ENCODE measurements around the gene ERP44.

ERP44 gene

DNA sequence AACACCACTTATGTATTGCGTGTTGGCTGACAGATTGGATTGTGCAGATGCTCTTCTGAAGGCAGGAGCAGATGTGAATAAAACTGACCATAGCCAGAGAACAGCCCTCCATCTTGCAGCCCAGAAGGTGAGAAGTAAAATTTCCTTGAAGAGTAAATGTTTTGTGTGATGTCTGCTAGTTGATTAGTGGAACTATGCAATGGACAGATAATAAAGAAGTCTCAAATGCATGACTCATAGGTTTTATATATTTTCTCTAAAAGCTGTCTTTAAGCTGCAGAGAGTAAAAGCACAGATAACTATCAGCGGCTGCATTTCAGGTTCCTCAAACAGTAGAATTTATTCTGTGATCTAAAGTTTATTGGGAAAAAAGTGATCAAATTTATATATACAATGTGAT lies 27.6 kb upstream of the ERP44 start:
- H3K4me1 ChIP-seq (ENCODE audit: control insufficient read depth, insufficient read depth, low read length, unreplicated experiment): no peaks in the 10 kb centered on the region
- H3K27me3 ChIP-seq (ENCODE audit: insufficient read depth, low read length): no peaks in the 10 kb centered on the region
- H3K27ac ChIP-seq (ENCODE audit: low read depth, low read length): no peak overlapping the region
- H3K36me3 ChIP-seq (ENCODE audit: insufficient read depth, low read length): peaks cover 30% of the 10 kb centered on the region
- H3K4me3 ChIP-seq (ENCODE audit: low read depth, low read length): no peak overlapping the region
- H2AFZ ChIP-seq (ENCODE audit: low read length, unreplicated experiment): no peak overlapping the region
- H3K79me2 ChIP-seq (ENCODE audit: control insufficient read depth, insufficient read depth, low read length, unreplicated experiment): peaks cover 7% of the 10 kb centered on the region

- H3K27me3 ChIP-seq (ENCODE audit: insufficient read depth, low read length): no peaks in the 10 kb centered on the region
- no peak overlapping the region for H3K4me3 ChIP-seq (ENCODE audit: low read depth, low read length)
- peaks cover 34% of the 10 kb centered on the region for H3K36me3 ChIP-seq (ENCODE audit: insufficient read depth, low read length)
- no peaks in the 10 kb centered on the region for H3K4me1 ChIP-seq (ENCODE audit: control insufficient read depth, insufficient read depth, low read length, unreplicated experiment)
- no peak overlapping the region for H3K27ac ChIP-seq (ENCODE audit: low read depth, low read length)
- no peak overlapping the region for H2AFZ ChIP-seq (ENCODE audit: low read length, unreplicated experiment)
- peaks cover 7% of the 10 kb centered on the region for H3K79me2 ChIP-seq (ENCODE audit: control insufficient read depth, insufficient read depth, low read length, unreplicated experiment)
Observed at GRCh38 chr9:100125910-100126309, 27.1 kb upstream of the ERP44 start.

- H3K36me3 ChIP-seq (ENCODE audit: insufficient read depth, low read length): peaks cover 35% of the 10 kb centered on the region
- no peak overlapping the region for H3K27ac ChIP-seq (ENCODE audit: low read depth, low read length)
- H2AFZ ChIP-seq (ENCODE audit: low read length, unreplicated experiment): no peak overlapping the region
- no peaks in the 10 kb centered on the region for H3K27me3 ChIP-seq (ENCODE audit: insufficient read depth, low read length)
- H3K4me1 ChIP-seq (ENCODE audit: control insufficient read depth, insufficient read depth, low read length, unreplicated experiment): no peaks in the 10 kb centered on the region
- H3K79me2 ChIP-seq (ENCODE audit: control insufficient read depth, insufficient read depth, low read length, unreplicated experiment): peaks cover 7% of the 10 kb centered on the region
- no peak overlapping the region for H3K4me3 ChIP-seq (ENCODE audit: low read depth, low read length)
Observed at GRCh38 chr9:100125236-100125635, 26.4 kb upstream of the ERP44 start.

DNA sequence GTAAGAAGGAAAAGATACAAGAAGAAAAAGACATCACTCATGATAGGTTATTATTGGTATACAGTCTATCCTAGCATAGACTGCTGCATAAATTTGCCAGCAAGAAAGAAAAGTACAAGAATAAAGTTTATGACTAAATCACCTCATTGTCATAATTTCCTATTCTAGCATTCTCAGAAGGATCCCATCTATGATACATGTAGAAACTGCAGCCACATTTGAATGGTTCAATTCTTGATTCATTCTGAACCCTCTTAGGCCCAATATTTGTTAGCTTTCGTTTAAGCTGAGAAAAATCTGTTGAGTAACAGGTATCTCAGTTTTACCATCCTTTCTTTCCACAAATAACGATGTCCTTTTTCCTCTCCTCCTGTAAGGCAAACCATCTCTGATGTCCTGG lies 21.5 kb upstream of the ERP44 start:
- H3K79me2 ChIP-seq (ENCODE audit: control insufficient read depth, insufficient read depth, low read length, unreplicated experiment): peaks cover 7% of the 10 kb centered on the region

GRCh38 chr9:100117316-100117715 lies 18.5 kb upstream of the ERP44 start:
- H3K36me3 ChIP-seq (ENCODE audit: insufficient read depth, low read length): peaks cover 42% of the 10 kb centered on the region
- H3K4me1 ChIP-seq (ENCODE audit: control insufficient read depth, insufficient read depth, low read length, unreplicated experiment): peaks cover 7% of the 10 kb centered on the region
- no peak overlapping the region for H3K4me3 ChIP-seq (ENCODE audit: low read depth, low read length)
- no peak overlapping the region for H3K27ac ChIP-seq (ENCODE audit: low read depth, low read length)
- H3K27me3 ChIP-seq (ENCODE audit: insufficient read depth, low read length): no peaks in the 10 kb centered on the region
- H3K79me2 ChIP-seq (ENCODE audit: control insufficient read depth, insufficient read depth, low read length, unreplicated experiment): peaks cover 7% of the 10 kb centered on the region
- no peak overlapping the region for H2AFZ ChIP-seq (ENCODE audit: low read length, unreplicated experiment)

More for the DNA sequence above, 21.5 kb upstream of the ERP44 start:
- Histone ChIP-seq H3K4me3 (ENCODE audit: low read depth, low read length) (no peak overlapping the region), H3K27me3 (ENCODE audit: insufficient read depth, low read length) (no peaks in the 10 kb centered on the region), H3K36me3 (ENCODE audit: insufficient read depth, low read length) (peaks cover 32% of the 10 kb centered on the region), H3K27ac (ENCODE audit: low read depth, low read length) (no peak overlapping the region), H3K4me1 (ENCODE audit: control insufficient read depth, insufficient read depth, low read length, unreplicated experiment) (no peaks in the 10 kb centered on the region), H2AFZ (ENCODE audit: low read length, unreplicated experiment) (no peak overlapping the region)

DNA sequence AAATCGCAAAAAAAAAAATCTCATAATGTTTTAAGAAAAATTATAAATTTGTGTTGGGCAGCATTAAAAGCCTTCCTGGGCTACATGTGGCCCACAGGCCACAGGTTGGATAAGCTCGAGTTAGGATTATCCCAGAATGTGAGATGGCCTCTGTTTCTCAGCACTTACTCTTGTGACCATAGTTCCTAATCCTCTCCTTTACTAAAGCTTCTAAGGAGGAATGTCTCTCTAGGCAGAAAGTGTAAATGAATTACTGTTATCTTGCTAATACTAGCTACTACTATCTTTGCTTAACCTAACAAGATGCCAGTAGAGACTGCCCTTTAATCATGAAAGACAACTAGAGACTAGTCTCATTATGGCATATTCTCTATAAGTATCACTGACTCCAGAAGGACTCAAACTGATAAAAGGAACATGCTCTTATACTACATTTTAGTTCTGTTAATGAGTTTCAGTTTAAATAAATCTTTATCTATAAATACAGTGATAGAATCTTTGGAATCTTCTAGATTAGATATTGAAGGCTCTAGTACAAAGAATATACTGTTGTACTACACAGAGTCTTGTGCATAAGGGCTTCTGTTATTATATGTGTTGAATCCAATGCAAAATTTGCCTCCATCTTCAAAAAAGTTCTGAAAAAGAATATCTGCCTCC lies 14.0 kb upstream of the ERP44 start:
- Histone ChIP-seq H3K27ac (ENCODE audit: low read depth, low read length) (no peak overlapping the region), H3K79me2 (ENCODE audit: control insufficient read depth, insufficient read depth, low read length, unreplicated experiment) (peaks cover 7% of the 10 kb centered on the region)

DNA sequence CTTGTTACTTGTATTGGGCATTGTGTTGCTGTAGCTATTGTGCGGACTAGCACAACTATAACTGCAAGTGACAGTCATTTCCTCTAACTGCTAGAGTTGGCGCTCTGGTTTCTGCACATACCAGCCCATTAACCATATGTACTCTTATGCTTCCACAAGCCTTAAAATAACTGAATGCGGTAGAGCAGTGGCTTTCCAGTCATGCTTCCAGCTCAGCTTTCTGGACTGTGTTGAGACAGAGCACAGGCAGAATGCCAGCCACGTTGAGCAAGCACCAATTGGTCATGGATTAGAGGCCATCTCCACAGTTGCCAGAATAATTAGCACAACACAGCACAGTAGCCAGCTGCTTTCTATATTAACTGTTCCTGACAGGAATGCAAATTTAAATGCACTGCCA lies 12.4 kb upstream of the ERP44 start:
- Histone ChIP-seq H3K36me3 (ENCODE audit: insufficient read depth, low read length) (peaks cover 24% of the 10 kb centered on the region), H3K4me3 (ENCODE audit: low read depth, low read length) (peak overlapping the region; percentile 10), H2AFZ (ENCODE audit: low read length, unreplicated experiment) (no peak overlapping the region), H3K27me3 (ENCODE audit: insufficient read depth, low read length) (no peaks in the 10 kb centered on the region), H3K79me2 (ENCODE audit: control insufficient read depth, insufficient read depth, low read length, unreplicated experiment) (peaks cover 7% of the 10 kb centered on the region), H3K27ac (ENCODE audit: low read depth, low read length) (peak overlapping the region; percentile 31), H3K4me1 (ENCODE audit: control insufficient read depth, insufficient read depth, low read length, unreplicated experiment) (peaks cover 19% of the 10 kb centered on the region)

More for the DNA sequence above, 14.0 kb upstream of the ERP44 start:
- H3K4me3 ChIP-seq (ENCODE audit: low read depth, low read length): no peak overlapping the region
- H3K27me3 ChIP-seq (ENCODE audit: insufficient read depth, low read length): no peaks in the 10 kb centered on the region
- H3K4me1 ChIP-seq (ENCODE audit: control insufficient read depth, insufficient read depth, low read length, unreplicated experiment): peaks cover 19% of the 10 kb centered on the region
- H3K36me3 ChIP-seq (ENCODE audit: insufficient read depth, low read length): peaks cover 24% of the 10 kb centered on the region
- H2AFZ ChIP-seq (ENCODE audit: low read length, unreplicated experiment): no peak overlapping the region

DNA sequence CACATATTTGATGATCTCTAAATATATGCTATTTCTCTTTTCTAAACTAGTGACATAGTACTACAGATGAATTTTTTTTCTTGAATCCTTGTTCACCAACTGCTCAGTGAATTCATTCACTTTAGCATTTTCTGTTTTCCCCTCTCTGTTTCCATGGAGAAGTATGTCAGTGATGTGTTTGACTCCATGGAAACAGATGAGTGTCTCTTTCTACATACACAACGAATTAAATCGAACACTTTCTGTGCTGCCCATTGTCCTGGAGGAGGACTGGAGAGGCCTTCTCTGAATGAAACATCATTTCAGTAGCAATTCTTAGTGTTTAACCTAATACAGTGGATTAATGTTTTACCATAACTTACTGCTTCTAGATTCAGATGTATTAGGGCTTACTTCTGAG lies 9.8 kb upstream of the ERP44 start:
- no peaks in the 10 kb centered on the region for H3K27me3 ChIP-seq (ENCODE audit: insufficient read depth, low read length)
- no peak overlapping the region for H2AFZ ChIP-seq (ENCODE audit: low read length, unreplicated experiment)
- H3K4me3 ChIP-seq (ENCODE audit: low read depth, low read length): no peak overlapping the region
- peaks cover 30% of the 10 kb centered on the region for H3K36me3 ChIP-seq (ENCODE audit: insufficient read depth, low read length)
- H3K27ac ChIP-seq (ENCODE audit: low read depth, low read length): no peak overlapping the region
- peaks cover 16% of the 10 kb centered on the region for H3K4me1 ChIP-seq (ENCODE audit: control insufficient read depth, insufficient read depth, low read length, unreplicated experiment)
- no peaks in the 10 kb centered on the region for H3K79me2 ChIP-seq (ENCODE audit: control insufficient read depth, insufficient read depth, low read length, unreplicated experiment)

DNA sequence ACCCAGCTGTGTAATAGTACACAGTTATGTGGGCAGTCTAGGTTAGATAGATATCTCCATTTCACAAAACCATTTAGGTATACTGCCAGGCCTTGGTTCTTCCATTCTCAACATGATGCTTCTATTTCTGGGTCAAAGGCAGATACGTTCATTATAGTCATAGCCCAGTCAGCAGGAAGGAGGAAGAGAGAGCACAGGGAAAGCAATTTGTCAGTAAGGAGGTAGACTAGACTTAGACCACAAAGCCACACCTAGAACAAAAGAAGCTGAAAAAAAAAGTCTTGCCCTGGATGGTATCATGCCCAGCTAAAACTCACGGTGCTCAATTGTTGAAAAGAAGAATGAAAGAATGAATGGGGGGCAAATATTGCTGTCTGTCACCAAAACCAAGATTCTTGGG lies 7.8 kb upstream of the ERP44 start:
- Histone ChIP-seq H3K36me3 (ENCODE audit: insufficient read depth, low read length) (peaks cover 23% of the 10 kb centered on the region), H3K4me3 (ENCODE audit: low read depth, low read length) (no peak overlapping the region), H2AFZ (ENCODE audit: low read length, unreplicated experiment) (no peak overlapping the region)

GRCh38 chr9:100105861-100106260 lies 7.1 kb upstream of the ERP44 start:
- Histone ChIP-seq H3K36me3 (ENCODE audit: insufficient read depth, low read length) (peaks cover 27% of the 10 kb centered on the region), H2AFZ (ENCODE audit: low read length, unreplicated experiment) (no peak overlapping the region), H3K27ac (ENCODE audit: low read depth, low read length) (no peak overlapping the region), H3K79me2 (ENCODE audit: control insufficient read depth, insufficient read depth, low read length, unreplicated experiment) (peaks cover 8% of the 10 kb centered on the region), H3K4me1 (ENCODE audit: control insufficient read depth, insufficient read depth, low read length, unreplicated experiment) (peaks cover 9% of the 10 kb centered on the region), H3K4me3 (ENCODE audit: low read depth, low read length) (no peak overlapping the region), H3K27me3 (ENCODE audit: insufficient read depth, low read length) (no peaks in the 10 kb centered on the region)

More for the DNA sequence above, 7.8 kb upstream of the ERP44 start:
- Histone ChIP-seq H3K79me2 (ENCODE audit: control insufficient read depth, insufficient read depth, low read length, unreplicated experiment) (peaks cover 2% of the 10 kb centered on the region), H3K27me3 (ENCODE audit: insufficient read depth, low read length) (no peaks in the 10 kb centered on the region), H3K27ac (ENCODE audit: low read depth, low read length) (no peak overlapping the region), H3K4me1 (ENCODE audit: control insufficient read depth, insufficient read depth, low read length, unreplicated experiment) (peaks cover 13% of the 10 kb centered on the region)

DNA sequence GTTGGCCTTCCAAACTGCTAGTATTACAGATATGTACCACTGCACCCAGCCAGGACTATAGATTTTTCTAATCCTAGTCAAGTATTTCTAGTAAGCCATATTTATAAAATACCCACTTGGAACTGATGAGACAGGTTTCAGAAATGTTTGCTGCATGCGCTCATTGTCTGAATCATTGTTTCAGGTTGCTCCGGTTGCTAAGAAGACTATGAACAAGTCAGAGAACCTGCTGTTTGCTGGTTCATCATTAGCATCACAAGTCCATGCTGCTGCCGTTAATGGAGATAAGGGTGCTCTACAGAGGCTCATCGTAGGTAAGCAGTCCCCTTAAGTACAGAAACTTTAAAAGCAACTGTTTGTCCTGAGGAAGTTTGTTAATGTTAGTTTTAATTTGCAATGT lies 5.5 kb upstream of the ERP44 start:
- H3K36me3 ChIP-seq (ENCODE audit: insufficient read depth, low read length): peaks cover 26% of the 10 kb centered on the region
- no peak overlapping the region for H3K4me3 ChIP-seq (ENCODE audit: low read depth, low read length)
- H3K27ac ChIP-seq (ENCODE audit: low read depth, low read length): no peak overlapping the region
- H2AFZ ChIP-seq (ENCODE audit: low read length, unreplicated experiment): no peak overlapping the region
- H3K27me3 ChIP-seq (ENCODE audit: insufficient read depth, low read length): no peaks in the 10 kb centered on the region
- peaks cover 8% of the 10 kb centered on the region for H3K79me2 ChIP-seq (ENCODE audit: control insufficient read depth, insufficient read depth, low read length, unreplicated experiment)
- H3K4me1 ChIP-seq (ENCODE audit: control insufficient read depth, insufficient read depth, low read length, unreplicated experiment): no peaks in the 10 kb centered on the region

Measured in ACC112 (cell line).